ENCODE data around the gene DPP6. TPM values are rescaled to one million over a fixed set of nuclear protein-coding genes. Genes with fewer than 3 reads are reported as not detected.

DPP6 gene
- total RNA-seq, 1 experiment from 2014 or later, result not detected

GRCh38 chr7:154202002-154202401 lies 149.8 kb downstream of the DPP6 start:
- intact Hi-C loops (cut with micrococcal nuclease; ENCODE audit: unreplicated experiment), result no loop called here
- H4K20me1 ChIP-seq (ENCODE audit: insufficient read depth), result no peaks in the 10 kb centered on the region
- no peak overlapping the region for H3K4me3 ChIP-seq
- no peaks in the 10 kb centered on the region for H3K4me1 ChIP-seq (replicated peaks; ENCODE audit: insufficient read depth)
- no peak overlapping the region for H3K4me2 ChIP-seq
- H3K9me3 ChIP-seq (ENCODE audit: insufficient read depth, low read depth), result no peaks in the 10 kb centered on the region
- no peak overlapping the region for H2AFZ ChIP-seq
- H3K27ac ChIP-seq, result no peak overlapping the region
- BruUV-seq (replicated peaks), result no TSS peak
- TF ChIP-seq CTCF (conservative IDR thresholded peaks at IDR 0.05) (no peak), EZH2 (IDR thresholded peaks at IDR 0.05; ENCODE audit: low read depth) (no peak)
- H3K27me3 ChIP-seq (ENCODE audit: insufficient read depth, low read depth), result peaks cover 88% of the 10 kb centered on the region
- ChIA-PET POLR2A (ENCODE audit: unreplicated experiment) (no interaction called here), CTCF (no interaction called here)
- no peaks in the 10 kb centered on the region for H3K36me3 ChIP-seq (ENCODE audit: low read depth)
- H3K79me2 ChIP-seq (ENCODE audit: low read depth), result no peaks in the 10 kb centered on the region
- no peaks in the 10 kb centered on the region for H3F3A ChIP-seq (ENCODE audit: insufficient read depth, low read depth)
- H3K9me2 ChIP-seq (ENCODE audit: insufficient read depth), result no peaks in the 10 kb centered on the region
- DNase-seq, result no peak

DNA sequence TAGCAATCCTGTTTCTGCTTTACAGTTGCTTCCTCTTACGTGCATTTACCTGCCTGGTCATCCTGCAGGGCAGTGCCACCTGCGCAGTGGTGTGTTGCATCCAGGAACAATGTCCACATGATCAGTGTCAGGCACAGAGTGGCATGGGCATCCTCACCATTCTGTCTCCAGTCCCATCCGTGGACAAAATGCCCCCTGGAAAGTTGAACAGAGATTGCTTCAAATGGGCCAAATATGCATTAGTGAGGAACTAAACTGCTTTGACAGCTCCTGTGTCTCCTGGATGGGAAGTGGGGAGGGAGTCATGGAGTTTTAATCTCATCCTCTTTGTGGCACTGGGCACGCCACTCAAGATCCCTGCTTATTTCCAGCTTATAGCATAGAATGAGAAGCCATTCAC lies 151.8 kb downstream of the DPP6 start:
- BruUV-seq (replicated peaks), result no TSS peak
- Histone ChIP-seq H4K20me1 (ENCODE audit: insufficient read depth) (no peaks in the 10 kb centered on the region), H3K4me2 (no peak overlapping the region), H3K36me3 (ENCODE audit: low read depth) (no peaks in the 10 kb centered on the region), H3K79me2 (ENCODE audit: low read depth) (no peaks in the 10 kb centered on the region), H3K4me1 (replicated peaks; ENCODE audit: insufficient read depth) (no peaks in the 10 kb centered on the region), H3K27ac (no peak overlapping the region), H3K27me3 (ENCODE audit: insufficient read depth, low read depth) (peaks cover 84% of the 10 kb centered on the region), H2AFZ (no peak overlapping the region), H3K9me3 (ENCODE audit: insufficient read depth, low read depth) (no peaks in the 10 kb centered on the region), H3F3A (ENCODE audit: insufficient read depth, low read depth) (no peaks in the 10 kb centered on the region), H3K9me2 (ENCODE audit: insufficient read depth) (no peaks in the 10 kb centered on the region), H3K4me3 (no peak overlapping the region)
- CTCF ChIA-PET, result no interaction called here
- DNase-seq, result no peak
- TF ChIP-seq EZH2 (IDR thresholded peaks at IDR 0.05; ENCODE audit: low read depth) (no peak), CTCF (conservative IDR thresholded peaks at IDR 0.05) (no peak)
- intact Hi-C loops (cut with micrococcal nuclease; ENCODE audit: unreplicated experiment), result no loop called here
- POLR2A ChIA-PET (ENCODE audit: unreplicated experiment), result no interaction called here

DNA sequence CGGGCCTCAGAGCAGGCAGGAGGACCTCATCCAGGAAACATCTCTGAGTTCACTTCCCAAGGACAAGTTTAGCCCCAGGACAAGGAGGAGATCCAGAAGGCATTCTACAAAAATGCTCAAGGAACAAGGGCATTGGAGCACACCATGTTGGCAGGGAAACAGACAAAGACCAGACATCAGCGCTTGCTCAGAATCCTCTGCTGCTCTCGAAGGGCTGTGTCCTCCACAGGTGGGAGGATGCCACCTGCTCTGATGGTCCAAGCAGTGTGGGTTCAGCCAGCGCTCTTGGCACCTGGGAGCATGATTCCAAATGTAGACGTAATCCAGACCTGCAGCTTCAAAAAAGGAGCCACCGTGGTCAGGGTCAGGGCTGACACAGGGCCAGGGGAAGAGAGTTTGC lies 160.7 kb downstream of the DPP6 start:
- ChIA-PET POLR2A (ENCODE audit: unreplicated experiment) (no interaction called here), CTCF (no interaction called here)
- TF ChIP-seq EZH2 (IDR thresholded peaks at IDR 0.05; ENCODE audit: low read depth) (no peak), CTCF (conservative IDR thresholded peaks at IDR 0.05) (no peak)

More for the DNA sequence above, 160.7 kb downstream of the DPP6 start:
- H3K9me2 ChIP-seq (ENCODE audit: insufficient read depth), result no peaks in the 10 kb centered on the region
- no peak overlapping the region for H2AFZ ChIP-seq
- no peaks in the 10 kb centered on the region; the same call in 1 of the 2 replicates for H4K20me1 ChIP-seq (ENCODE audit: insufficient read depth)
- intact Hi-C loops (cut with micrococcal nuclease; ENCODE audit: unreplicated experiment), result no loop called here
- DNase-seq, result no peak
- H3K27ac ChIP-seq, result no peak overlapping the region
- no peak overlapping the region for H3K4me2 ChIP-seq
- no TSS peak for BruUV-seq (replicated peaks)
- no peaks in the 10 kb centered on the region for H3K79me2 ChIP-seq (ENCODE audit: low read depth)
- no peaks in the 10 kb centered on the region for H3K9me3 ChIP-seq (ENCODE audit: insufficient read depth, low read depth)
- H3F3A ChIP-seq (ENCODE audit: insufficient read depth, low read depth), result no peaks in the 10 kb centered on the region
- H3K4me1 ChIP-seq (replicated peaks; ENCODE audit: insufficient read depth), result no peaks in the 10 kb centered on the region
- no peaks in the 10 kb centered on the region for H3K36me3 ChIP-seq (ENCODE audit: low read depth)
- peaks cover 28% of the 10 kb centered on the region; the same call in 1 of the 2 replicates for H3K27me3 ChIP-seq (ENCODE audit: insufficient read depth, low read depth)
- H3K4me3 ChIP-seq, result no peak overlapping the region
